Stimulated activated memory B cell treated with anti-CD40 and anti-IgM and Interleukin-4, amounts not matched to agents 10 μg/mL and 1 μg/mL and 100 μg/mL, for 72 hours (primary cell): ENCODE data around the gene ELOA2.
"Not testable (repeated sequence)": the region's sequence is repeated elsewhere in the genome, so short reads cannot be mapped to it uniquely, and the experiment has no call there.

Experiments used
- ATAC-seq: fragments of 150-1000 bp; cut with Tn5 transposase; 2 replicates; pipeline ENCODE4 v1.10.0; 2021
- H3K27ac Mint-ChIP-seq: one replicate; pipeline ENCODE4 v1.8.0; 2022; ENCODE audit warnings: mild to moderate bottlenecking, mixed read lengths
- H3K27me3 Mint-ChIP-seq: one replicate; pipeline ENCODE4 v1.8.0; 2022; ENCODE audit warnings: mixed read lengths
- H3K36me3 Mint-ChIP-seq: one replicate; pipeline ENCODE4 v1.8.0; 2022; ENCODE audit warnings: mixed read lengths
- H3K4me1 Mint-ChIP-seq: one replicate; pipeline ENCODE4 v1.8.0; 2022; ENCODE audit warnings: mixed read lengths
- H3K4me3 Mint-ChIP-seq: one replicate; pipeline ENCODE4 v1.8.0; 2022; ENCODE audit warnings: mild to moderate bottlenecking, moderate library complexity, mixed read lengths
- H3K9me3 Mint-ChIP-seq: one replicate; pipeline ENCODE4 v1.8.0; 2022; ENCODE audit warnings: mixed read lengths

Gene ELOA2

DNA sequence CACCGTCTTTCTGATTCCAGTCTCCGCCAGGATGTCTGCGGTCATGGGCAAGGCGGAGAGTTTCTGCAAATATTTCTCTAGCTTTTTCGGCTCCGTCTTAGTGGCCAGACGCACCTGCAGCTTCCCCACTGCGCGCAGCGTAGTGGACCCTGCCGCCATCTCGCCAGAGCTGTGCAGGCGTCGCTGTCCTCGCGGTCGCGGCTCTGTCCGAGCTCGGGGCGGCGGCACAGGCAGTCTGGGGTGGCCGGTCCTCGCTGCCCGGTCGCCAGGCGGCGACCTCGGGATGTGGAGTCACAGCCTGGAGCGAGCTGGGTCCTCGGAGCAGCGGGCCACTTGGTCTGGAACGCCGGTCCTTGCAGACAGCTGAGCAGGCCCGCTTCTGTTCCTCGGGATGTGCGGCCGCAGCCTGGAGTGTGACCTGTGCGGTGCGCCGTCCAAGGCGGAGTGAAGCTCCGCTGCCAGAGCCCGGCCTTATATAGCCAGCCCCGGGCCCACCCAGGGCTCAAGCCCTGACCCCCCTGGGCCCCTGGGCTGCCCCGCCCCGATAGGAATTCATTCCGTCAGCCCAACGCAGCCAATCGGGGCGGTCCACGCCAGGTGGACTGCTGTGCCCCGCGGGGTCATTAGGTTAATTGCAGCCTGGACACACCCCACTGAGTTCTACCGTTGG, 5.6 kb downstream of the ELOA2 start:
- H3K9me3 Mint-ChIP-seq, H3K4me1 Mint-ChIP-seq, H3K27me3 Mint-ChIP-seq, H3K4me3 Mint-ChIP-seq, H3K27ac Mint-ChIP-seq, H3K36me3 Mint-ChIP-seq: not testable (repeated sequence)
- ATAC-seq: peak; percentile 60

DNA sequence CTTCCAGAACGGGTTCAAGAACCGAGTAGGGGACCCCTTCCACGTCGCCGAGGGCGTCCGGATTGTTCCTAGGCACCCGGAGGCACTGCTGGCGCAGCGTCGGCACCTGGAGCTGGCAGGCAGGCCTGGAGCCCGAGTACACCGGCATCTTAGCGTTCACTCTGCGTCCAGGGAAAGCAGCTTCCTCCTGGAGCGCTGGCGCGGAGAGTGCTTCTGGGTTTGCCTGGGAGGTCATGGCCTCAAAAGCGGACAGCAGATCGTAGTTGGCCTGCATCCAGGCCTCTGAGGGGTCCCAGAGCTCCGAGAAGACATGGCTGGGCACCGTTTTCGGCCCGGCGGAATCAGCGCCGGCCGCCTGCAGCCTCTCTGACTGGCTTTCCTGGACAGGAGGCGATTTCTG, 6.7 kb downstream of the ELOA2 start:
- H3K4me1 Mint-ChIP-seq, H3K27ac Mint-ChIP-seq, ATAC-seq, H3K9me3 Mint-ChIP-seq, H3K36me3 Mint-ChIP-seq, H3K27me3 Mint-ChIP-seq, H3K4me3 Mint-ChIP-seq: not testable (repeated sequence)

GRCh38 chr18:47025557-47026174, 9.8 kb downstream of the ELOA2 start:
- not testable (repeated sequence) for H3K36me3 Mint-ChIP-seq, H3K27ac Mint-ChIP-seq, ATAC-seq, H3K4me1 Mint-ChIP-seq, H3K4me3 Mint-ChIP-seq, H3K9me3 Mint-ChIP-seq, H3K27me3 Mint-ChIP-seq

DNA sequence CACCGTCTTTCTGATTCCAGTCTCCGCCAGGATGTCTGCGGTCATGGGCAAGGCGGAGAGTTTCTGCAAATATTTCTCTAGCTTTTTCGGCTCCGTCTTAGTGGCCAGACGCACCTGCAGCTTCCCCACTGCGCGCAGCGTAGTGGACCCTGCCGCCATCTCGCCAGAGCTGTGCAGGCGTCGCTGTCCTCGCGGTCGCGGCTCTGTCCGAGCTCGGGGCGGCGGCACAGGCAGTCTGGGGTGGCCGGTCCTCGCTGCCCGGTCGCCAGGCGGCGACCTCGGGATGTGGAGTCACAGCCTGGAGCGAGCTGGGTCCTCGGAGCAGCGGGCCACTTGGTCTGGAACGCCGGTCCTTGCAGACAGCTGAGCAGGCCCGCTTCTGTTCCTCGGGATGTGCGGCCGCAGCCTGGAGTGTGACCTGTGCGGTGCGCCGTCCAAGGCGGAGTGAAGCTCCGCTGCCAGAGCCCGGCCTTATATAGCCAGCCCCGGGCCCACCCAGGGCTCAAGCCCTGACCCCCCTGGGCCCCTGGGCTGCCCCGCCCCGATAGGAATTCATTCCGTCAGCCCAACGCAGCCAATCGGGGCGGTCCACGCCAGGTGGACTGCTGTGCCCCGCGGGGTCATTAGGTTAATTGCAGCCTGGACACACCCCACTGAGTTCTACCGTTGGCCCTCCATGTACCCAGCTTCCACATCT, 11.5 kb downstream of the ELOA2 start:
- not testable (repeated sequence) for H3K4me3 Mint-ChIP-seq, H3K27ac Mint-ChIP-seq, H3K36me3 Mint-ChIP-seq, H3K4me1 Mint-ChIP-seq, H3K9me3 Mint-ChIP-seq, H3K27me3 Mint-ChIP-seq
- ATAC-seq: peak; percentile 43

DNA sequence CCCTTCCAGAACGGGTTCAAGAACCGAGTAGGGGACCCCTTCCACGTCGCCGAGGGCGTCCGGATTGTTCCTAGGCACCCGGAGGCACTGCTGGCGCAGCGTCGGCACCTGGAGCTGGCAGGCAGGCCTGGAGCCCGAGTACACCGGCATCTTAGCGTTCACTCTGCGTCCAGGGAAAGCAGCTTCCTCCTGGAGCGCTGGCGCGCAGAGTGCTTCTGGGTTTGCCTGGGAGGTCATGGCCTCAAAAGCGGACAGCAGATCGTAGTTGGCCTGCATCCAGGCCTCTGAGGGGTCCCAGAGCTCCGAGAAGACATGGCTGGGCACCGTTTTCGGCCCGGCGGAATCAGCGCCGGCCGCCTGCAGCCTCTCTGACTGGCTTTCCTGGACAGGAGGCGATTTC, 12.6 kb downstream of the ELOA2 start:
- not testable (repeated sequence) for H3K27ac Mint-ChIP-seq, H3K4me3 Mint-ChIP-seq, H3K4me1 Mint-ChIP-seq, H3K27me3 Mint-ChIP-seq, ATAC-seq, H3K9me3 Mint-ChIP-seq, H3K36me3 Mint-ChIP-seq

DNA sequence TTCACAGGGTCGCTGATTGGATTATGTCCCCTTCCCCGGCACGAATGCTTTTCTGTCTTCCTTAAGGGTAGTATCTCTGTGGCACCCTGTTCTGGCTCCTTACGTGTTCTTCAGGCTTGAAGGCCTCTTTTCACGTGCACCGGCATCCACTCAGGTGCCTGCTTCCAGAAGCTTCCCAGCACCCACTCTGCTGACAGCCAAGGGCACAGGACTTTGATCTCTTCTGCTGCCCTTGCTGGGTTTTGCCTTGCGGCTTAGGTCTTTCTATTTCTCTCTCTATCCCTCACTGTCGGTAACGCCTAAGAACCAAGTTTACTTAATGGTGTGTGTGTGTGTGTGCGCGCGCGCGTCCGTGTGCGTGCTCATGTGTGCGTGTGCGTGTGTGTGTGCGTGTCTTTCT, 14.7 kb downstream of the ELOA2 start:
- H3K36me3 Mint-ChIP-seq, H3K27ac Mint-ChIP-seq, H3K9me3 Mint-ChIP-seq, H3K4me3 Mint-ChIP-seq, H3K27me3 Mint-ChIP-seq, H3K4me1 Mint-ChIP-seq: not testable (repeated sequence)
- ATAC-seq: peak; percentile 13

GRCh38 chr18:47019870-47020269, 15.6 kb downstream of the ELOA2 start:
- not testable (repeated sequence) for H3K36me3 Mint-ChIP-seq, H3K27me3 Mint-ChIP-seq, H3K9me3 Mint-ChIP-seq, ATAC-seq, H3K4me1 Mint-ChIP-seq, H3K4me3 Mint-ChIP-seq, H3K27ac Mint-ChIP-seq
